IPS-15b (cell line): Measurements from ENCODE around the gene AQP1.

Experiments
- H3K27me3 ChIP-seq: one replicate; pipeline ENCODE4 v1.6.1; 2013; ENCODE audit warnings: low read length; ENCODE audit not compliant: control insufficient read depth, insufficient read depth
- H3K36me3 ChIP-seq: one replicate; pipeline ENCODE4 v1.6.1; 2013; ENCODE audit warnings: low read length; ENCODE audit not compliant: control insufficient read depth, insufficient read depth
- H3K4me1 ChIP-seq: one replicate; pipeline ENCODE4 v1.6.1; 2013; ENCODE audit warnings: mild to moderate bottlenecking, low read length; ENCODE audit not compliant: control insufficient read depth, insufficient read depth
- H3K4me3 ChIP-seq: one replicate; pipeline ENCODE4 v1.5.1; 2013; ENCODE audit warnings: low read depth, low read length
- H3K9ac ChIP-seq: one replicate; pipeline ENCODE4 v1.6.1; 2013; ENCODE audit warnings: low read depth, mild to moderate bottlenecking, low read length
- H3K9me3 ChIP-seq: one replicate; pipeline ENCODE4 v1.6.1; 2013; ENCODE audit warnings: mild to moderate bottlenecking, low read length; ENCODE audit not compliant: control insufficient read depth, insufficient read depth

AQP1 gene

GRCh38 chr7:30925117-30925516 is 13.5 kb downstream of the AQP1 start:
- Histone ChIP-seq H3K9ac (no peak overlapping the region), H3K9me3 (no peaks in the 10 kb centered on the region), H3K4me1 (no peaks in the 10 kb centered on the region), H3K4me3 (no peak overlapping the region), H3K27me3 (no peaks in the 10 kb centered on the region), H3K36me3 (no peaks in the 10 kb centered on the region)

DNA sequence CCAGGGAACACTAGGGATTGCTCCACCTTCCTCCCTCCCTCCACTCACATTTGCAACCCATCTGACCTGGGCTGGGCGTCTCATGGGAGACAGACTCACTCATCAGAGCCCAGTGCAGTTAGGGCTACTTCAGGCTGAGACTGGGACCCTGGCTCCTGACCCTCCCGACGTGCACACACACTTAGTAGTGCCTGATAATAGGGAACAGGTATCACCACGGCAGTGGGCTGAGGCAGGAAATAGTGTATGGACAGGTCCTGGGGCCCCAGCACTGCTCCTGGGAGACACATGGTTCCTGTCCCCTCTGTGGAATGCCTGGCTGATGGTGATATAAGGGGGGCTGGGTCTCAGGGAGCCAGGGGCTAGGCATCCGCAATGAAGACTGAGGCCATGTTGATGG is 14.3 kb downstream of the AQP1 start:
- Histone ChIP-seq H3K36me3 (no peaks in the 10 kb centered on the region), H3K27me3 (no peaks in the 10 kb centered on the region), H3K9ac (no peak overlapping the region), H3K4me1 (no peaks in the 10 kb centered on the region), H3K9me3 (no peaks in the 10 kb centered on the region), H3K4me3 (no peak overlapping the region)

GRCh38 chr7:30926313-30926712 is 14.7 kb downstream of the AQP1 start:
- Histone ChIP-seq H3K9me3 (no peaks in the 10 kb centered on the region), H3K9ac (no peak overlapping the region), H3K4me1 (no peaks in the 10 kb centered on the region), H3K27me3 (no peaks in the 10 kb centered on the region), H3K4me3 (no peak overlapping the region), H3K36me3 (no peaks in the 10 kb centered on the region)

GRCh38 chr7:30927040-30927439 is 15.4 kb downstream of the AQP1 start:
- Histone ChIP-seq H3K4me3 (no peak overlapping the region), H3K9ac (no peak overlapping the region), H3K27me3 (no peaks in the 10 kb centered on the region), H3K36me3 (no peaks in the 10 kb centered on the region), H3K9me3 (no peaks in the 10 kb centered on the region), H3K4me1 (no peaks in the 10 kb centered on the region)

DNA sequence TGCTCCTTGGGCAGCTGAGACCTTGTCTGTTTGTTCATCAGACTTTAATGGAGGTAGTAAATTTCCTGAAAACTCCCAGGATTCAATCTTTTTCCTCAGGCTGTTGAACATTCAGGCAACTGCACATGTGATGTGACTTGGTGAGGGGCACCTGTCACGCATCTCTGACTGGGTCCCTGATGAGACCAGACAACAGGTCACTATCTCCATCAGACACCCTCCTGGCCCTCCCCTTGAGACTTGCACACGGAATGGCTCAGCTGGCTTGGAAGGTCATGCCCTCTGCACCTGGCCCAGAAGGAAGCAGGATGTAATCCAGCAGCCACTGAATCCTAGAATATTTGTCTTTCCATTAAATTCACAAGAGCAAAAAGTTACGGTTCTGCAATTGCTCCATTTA is 15.9 kb downstream of the AQP1 start:
- Histone ChIP-seq H3K27me3 (no peaks in the 10 kb centered on the region), H3K36me3 (no peaks in the 10 kb centered on the region), H3K4me3 (no peak overlapping the region), H3K4me1 (no peaks in the 10 kb centered on the region), H3K9ac (no peak overlapping the region), H3K9me3 (no peaks in the 10 kb centered on the region)

GRCh38 chr7:30928254-30928872 is 16.7 kb downstream of the AQP1 start:
- H3K27me3 ChIP-seq = peaks cover 3% of the 10 kb centered on the region
- no peaks in the 10 kb centered on the region for H3K36me3 ChIP-seq
- no peak overlapping the region for H3K9ac ChIP-seq
- no peaks in the 10 kb centered on the region for H3K9me3 ChIP-seq
- no peaks in the 10 kb centered on the region for H3K4me1 ChIP-seq
- no peak overlapping the region for H3K4me3 ChIP-seq

GRCh38 chr7:30929686-30930085 is 18.0 kb downstream of the AQP1 start:
- Histone ChIP-seq H3K9me3 (no peaks in the 10 kb centered on the region), H3K36me3 (no peaks in the 10 kb centered on the region), H3K4me1 (no peaks in the 10 kb centered on the region), H3K27me3 (peaks cover 3% of the 10 kb centered on the region), H3K9ac (no peak overlapping the region), H3K4me3 (no peak overlapping the region)

GRCh38 chr7:30930621-30931020 is 19.0 kb downstream of the AQP1 start:
- Histone ChIP-seq H3K36me3 (no peaks in the 10 kb centered on the region), H3K9me3 (no peaks in the 10 kb centered on the region), H3K4me1 (no peaks in the 10 kb centered on the region), H3K9ac (no peak overlapping the region), H3K27me3 (peaks cover 3% of the 10 kb centered on the region), H3K4me3 (no peak overlapping the region)

GRCh38 chr7:30931161-30931928 is 19.7 kb downstream of the AQP1 start:
- Histone ChIP-seq H3K4me3 (no peak overlapping the region), H3K36me3 (no peaks in the 10 kb centered on the region), H3K9ac (no peak overlapping the region), H3K9me3 (no peaks in the 10 kb centered on the region), H3K4me1 (no peaks in the 10 kb centered on the region), H3K27me3 (peaks cover 3% of the 10 kb centered on the region)

DNA sequence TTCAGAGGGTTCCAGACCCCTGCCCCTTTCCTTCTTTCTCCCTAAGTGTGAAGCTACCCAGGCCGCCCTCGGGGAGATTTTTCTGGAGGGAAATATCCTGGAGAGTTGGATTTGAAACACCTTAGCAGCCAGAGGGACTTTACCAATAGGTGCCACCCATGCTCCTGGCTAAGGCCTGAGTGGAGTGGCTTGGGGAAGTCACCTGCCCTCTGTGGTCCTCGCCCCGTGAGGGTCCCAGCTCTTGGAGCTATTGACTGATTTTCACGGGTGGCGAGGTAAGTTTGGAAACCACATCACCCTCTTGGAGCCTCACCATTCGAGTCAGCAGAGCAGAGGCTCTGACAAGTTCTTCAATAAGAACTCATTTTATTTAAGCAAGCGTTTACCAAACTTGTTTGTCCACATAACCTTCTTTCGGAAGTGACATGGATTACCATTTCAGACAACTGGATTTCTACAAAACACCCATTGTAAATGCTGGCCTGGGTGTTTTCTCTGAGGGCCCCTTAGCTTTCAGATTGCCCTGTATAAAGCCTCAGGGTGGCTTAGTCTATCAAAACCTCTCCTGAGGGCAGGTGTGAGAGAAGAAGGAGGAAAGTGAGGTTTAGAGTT is 20.4 kb downstream of the AQP1 start:
- Histone ChIP-seq H3K36me3 (no peaks in the 10 kb centered on the region), H3K9me3 (no peaks in the 10 kb centered on the region), H3K4me1 (no peaks in the 10 kb centered on the region), H3K9ac (no peak overlapping the region), H3K27me3 (peaks cover 3% of the 10 kb centered on the region), H3K4me3 (no peak overlapping the region)

DNA sequence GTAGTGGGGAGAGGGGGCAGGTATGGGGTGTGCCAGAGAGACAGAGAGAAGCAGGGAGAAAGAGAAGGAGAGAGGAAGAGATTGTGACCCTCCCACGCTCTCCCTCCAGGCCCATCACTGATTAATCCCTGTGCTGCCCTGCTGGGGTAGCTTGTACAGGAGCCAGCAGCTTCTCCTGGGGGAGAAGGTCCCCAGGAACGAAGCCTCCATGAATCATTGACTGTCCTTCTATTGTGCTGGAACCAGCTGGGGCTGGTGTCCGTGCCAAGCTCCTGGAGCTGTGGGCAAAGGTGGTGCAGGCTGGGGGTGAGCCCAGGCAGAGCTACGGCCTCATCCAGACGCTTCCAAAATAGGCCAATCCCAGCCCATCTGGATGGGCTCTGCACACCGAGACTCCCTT is 20.9 kb downstream of the AQP1 start:
- H3K9me3 ChIP-seq = no peaks in the 10 kb centered on the region

More for the DNA sequence above, 20.9 kb downstream of the AQP1 start:
- Histone ChIP-seq H3K4me1 (no peaks in the 10 kb centered on the region), H3K9ac (no peak overlapping the region), H3K36me3 (no peaks in the 10 kb centered on the region), H3K4me3 (no peak overlapping the region), H3K27me3 (peaks cover 3% of the 10 kb centered on the region)
